ENCODE measurements around the gene NRXN3.

NRXN3 gene

GRCh38 chr14:79040790-79041189 is 870.6 kb downstream of the NRXN3 start:
- no peak for FAIRE-seq

GRCh38 chr14:79043194-79043889 is 873.2 kb downstream of the NRXN3 start:
- no peak for FAIRE-seq

- no peak for FAIRE-seq
Measured at GRCh38 chr14:79044894-79045624, 874.9 kb downstream of the NRXN3 start.

- FAIRE-seq = no peak
Measured at GRCh38 chr14:79050787-79051727, 880.9 kb downstream of the NRXN3 start.

- no peak for FAIRE-seq
Measured at GRCh38 chr14:79051742-79052141, 881.6 kb downstream of the NRXN3 start.

GRCh38 chr14:79056879-79057278 is 886.7 kb downstream of the NRXN3 start:
- no peak for FAIRE-seq

- no peak for FAIRE-seq
Measured at GRCh38 chr14:79057333-79057732, 887.2 kb downstream of the NRXN3 start.

GRCh38 chr14:79062226-79062625 is 892.1 kb downstream of the NRXN3 start:
- FAIRE-seq = no peak

- no peak for FAIRE-seq
Measured at GRCh38 chr14:79064214-79064613, 894.0 kb downstream of the NRXN3 start.

- no peak for FAIRE-seq
Measured at GRCh38 chr14:79074510-79074909, 904.3 kb downstream of the NRXN3 start.

GRCh38 chr14:79076428-79076827 is 906.3 kb downstream of the NRXN3 start:
- FAIRE-seq = no peak

- no peak for FAIRE-seq
Measured at GRCh38 chr14:79077096-79077495, 906.9 kb downstream of the NRXN3 start.

- no peak for FAIRE-seq
Measured at GRCh38 chr14:79080040-79080439, 909.9 kb downstream of the NRXN3 start.

- no peak for FAIRE-seq
Measured at GRCh38 chr14:79082883-79083282, 912.7 kb downstream of the NRXN3 start.

- FAIRE-seq = no peak
Measured at GRCh38 chr14:79083356-79083755, 913.2 kb downstream of the NRXN3 start.

GRCh38 chr14:79084861-79085260 is 914.7 kb downstream of the NRXN3 start:
- FAIRE-seq = no peak

- no peak for FAIRE-seq
Measured at GRCh38 chr14:79089576-79089975, 919.4 kb downstream of the NRXN3 start.

GRCh38 chr14:79090641-79091180 is 920.5 kb downstream of the NRXN3 start:
- no peak for FAIRE-seq

GRCh38 chr14:79091381-79091963 is 921.3 kb downstream of the NRXN3 start:
- FAIRE-seq = no peak

- no peak for FAIRE-seq
Measured at GRCh38 chr14:79093531-79093930, 923.4 kb downstream of the NRXN3 start.

GRCh38 chr14:79094951-79095350 is 924.8 kb downstream of the NRXN3 start:
- FAIRE-seq = no peak

GRCh38 chr14:79096811-79097210 is 926.6 kb downstream of the NRXN3 start:
- no peak for FAIRE-seq

GRCh38 chr14:79098324-79098723 is 928.2 kb downstream of the NRXN3 start:
- FAIRE-seq = no peak
